ENCODE measurements around the gene LRRC38. TPM values are rescaled to one million over a fixed set of nuclear protein-coding genes. Genes with fewer than 3 reads are reported as not detected.

Gene LRRC38
- total and polyA plus RNA-seq, 2 of the 13 experiments (the other 11 are each of a cell fraction or from before 2014, with no cell fraction given) = not detected

- no peak overlapping the region for H2AFZ ChIP-seq (ENCODE audit: low read length)
- WGBS (ENCODE audit: low lambda C conversion rate) = 30% methylated on average over 37 of the region's 98 CpGs
- H3K4me3 ChIP-seq (replicated peaks in 1 of 3; ENCODE audit: insufficient read depth in 1 of 3, low read depth in 2 of 3, low read length in 3 of 3) = no peak overlapping the region
- POLR2A ChIA-PET = no interaction called here
- DNase-seq (ENCODE audit: low spot score) (no peak), ATAC-seq (no peak), FAIRE-seq (no peak)
- H3K9ac ChIP-seq (ENCODE audit: insufficient read depth, low read depth, low read length) = no peak overlapping the region
- intact Hi-C loops (cut with micrococcal nuclease; ENCODE audit: unreplicated experiment) = no loop called here
- no TSS peak for BruUV-seq (replicated peaks)
- TF ChIP-seq ZNF10 (CRISPR knock-in tag; IDR thresholded peaks at IDR 0.05; ENCODE audit: borderline replicate concordance, low read depth) = no peak
- no peak for TF ChIP-seq SALL2 (CRISPR knock-in tag; IDR thresholded peaks at IDR 0.05)
- no peak for TF ChIP-seq JARID2 (CRISPR knock-in tag; IDR thresholded peaks at IDR 0.05; ENCODE audit: insufficient replicate concordance)
- no peak for TF ChIP-seq ZNF101 (CRISPR knock-in tag; IDR thresholded peaks at IDR 0.05; ENCODE audit: borderline replicate concordance, low read depth)
- TF ChIP-seq THAP9 (CRISPR knock-in tag; IDR thresholded peaks at IDR 0.05; ENCODE audit: borderline replicate concordance) = no peak
- no peak for TF ChIP-seq ZNF737 (CRISPR knock-in tag; IDR thresholded peaks at IDR 0.05; ENCODE audit: borderline replicate concordance)
- no peak for TF ChIP-seq ZKSCAN5 (CRISPR knock-in tag; IDR thresholded peaks at IDR 0.05)
- no peak for TF ChIP-seq CENPX (CRISPR knock-in tag; IDR thresholded peaks at IDR 0.05)
- no peak for TF ChIP-seq ZNF703 (CRISPR knock-in tag; IDR thresholded peaks at IDR 0.05; ENCODE audit: borderline replicate concordance)
- TF ChIP-seq ZNF800 (CRISPR knock-in tag; IDR thresholded peaks at IDR 0.05) = no peak
- no peak for TF ChIP-seq ZNF432 (CRISPR knock-in tag; IDR thresholded peaks at IDR 0.05; ENCODE audit: borderline replicate concordance)
- TF ChIP-seq MIER2 (CRISPR knock-in tag; IDR thresholded peaks at IDR 0.05) = no peak
- TF ChIP-seq RNF2 (conservative IDR thresholded peaks at IDR 0.05; ENCODE audit: low read depth) = no peak
- TF ChIP-seq ZNF24 (IDR thresholded peaks at IDR 0.05) = no peak
- TF ChIP-seq ZNF878 (CRISPR knock-in tag; IDR thresholded peaks at IDR 0.05) = no peak
- no peak for TF ChIP-seq ATF7-NPFF (CRISPR knock-in tag; IDR thresholded peaks at IDR 0.05; ENCODE audit: low read depth)
- TF ChIP-seq RCOR2 (CRISPR knock-in tag; IDR thresholded peaks at IDR 0.05) = no peak
- TF ChIP-seq ZNF260 (CRISPR knock-in tag; IDR thresholded peaks at IDR 0.05; ENCODE audit: borderline replicate concordance, low read depth) = no peak
- no peak for TF ChIP-seq HNRNPK (IDR thresholded peaks at IDR 0.05; ENCODE audit: low read depth, low read length, poor library complexity, severe bottlenecking)
- in situ Hi-C loops (cut with HindIII; ENCODE audit: extremely low pct_ligation_motif_present, low pct_unique_long_range_greater_than_20kb) = no loop called here
- CTCF ChIA-PET (ENCODE audit: low intra/inter-chr PET ratio, low total read pairs) = no interaction called here
- no peaks in the 10 kb centered on the region for H3K9me3 ChIP-seq (ENCODE audit: low read length)
- H3K27ac ChIP-seq (ENCODE audit: extremely low read length, insufficient read depth, low read length) = no peak overlapping the region
- no peak overlapping the region for H3K4me2 ChIP-seq (ENCODE audit: low read depth, low read length)
- H3K27me3 ChIP-seq (ENCODE audit: control insufficient read depth in 1 of 2, insufficient read depth in 2 of 2, low read length in 2 of 2) = peaks cover 5 to 45% of the 10 kb centered on the region in 2 experiments; a peak in 4 of 5 replicates
- no peaks in the 10 kb centered on the region for H3K36me3 ChIP-seq (replicated peaks in 1 of 2; ENCODE audit: control insufficient read depth in 1 of 2, insufficient read depth in 2 of 2, low read length in 2 of 2)
- H3K4me1 ChIP-seq (ENCODE audit: insufficient read depth, low read length) = no peaks in the 10 kb centered on the region
- no peaks in the 10 kb centered on the region for H4K20me1 ChIP-seq (ENCODE audit: insufficient read depth, low read length)
- no peaks in the 10 kb centered on the region for H3K79me2 ChIP-seq (ENCODE audit: insufficient read depth, low read length)
Measured at GRCh38 chr1:13513063-13513894, 524 bp downstream of the LRRC38 start.

Measured in HepG2 (cell line).